ENCODE measurements around the gene HECTD4.

- TF ChIP-seq AFF4 (CRISPR knock-in tag; IDR thresholded peaks at IDR 0.05) = no peak
- TF ChIP-seq ZNF146 (CRISPR knock-in tag; IDR thresholded peaks at IDR 0.05; ENCODE audit: unreplicated experiment) = no peak
- no peak for TF ChIP-seq SRF (CRISPR knock-in tag; IDR thresholded peaks at IDR 0.05)
- TF ChIP-seq ZNF3 (CRISPR knock-in tag; IDR thresholded peaks at IDR 0.05) = no peak
- no peak for TF ChIP-seq ELF1 (tag; IDR thresholded peaks at IDR 0.05)
- no peak for TF ChIP-seq ZNF398 (CRISPR knock-in tag; IDR thresholded peaks at IDR 0.05)
- TF ChIP-seq CHD1 (IDR thresholded peaks at IDR 0.05; ENCODE audit: low read length) = no peak
- TF ChIP-seq ZNF740 (CRISPR knock-in tag; IDR thresholded peaks at IDR 0.05) = no peak
- no peak for TF ChIP-seq ZNF740 (tag; IDR thresholded peaks at IDR 0.05)
- TF ChIP-seq HMG20B (CRISPR knock-in tag; IDR thresholded peaks at IDR 0.05) = no peak
- TF ChIP-seq ELK1 (CRISPR knock-in tag; IDR thresholded peaks at IDR 0.05) = no peak
- no peak for TF ChIP-seq HOMEZ (CRISPR knock-in tag; IDR thresholded peaks at IDR 0.05)
- TF ChIP-seq ZFX (CRISPR knock-in tag; IDR thresholded peaks at IDR 0.05) = no peak
- TF ChIP-seq RNF2 (IDR thresholded peaks at IDR 0.05) = no peak
These were observed 211.1 kb downstream of the HECTD4 start for GRCh38 chr12:112170971-112171596.

Measured in K562 (cell line).